ENCODE data around the gene ANK3.

The ANK3 gene

DNA sequence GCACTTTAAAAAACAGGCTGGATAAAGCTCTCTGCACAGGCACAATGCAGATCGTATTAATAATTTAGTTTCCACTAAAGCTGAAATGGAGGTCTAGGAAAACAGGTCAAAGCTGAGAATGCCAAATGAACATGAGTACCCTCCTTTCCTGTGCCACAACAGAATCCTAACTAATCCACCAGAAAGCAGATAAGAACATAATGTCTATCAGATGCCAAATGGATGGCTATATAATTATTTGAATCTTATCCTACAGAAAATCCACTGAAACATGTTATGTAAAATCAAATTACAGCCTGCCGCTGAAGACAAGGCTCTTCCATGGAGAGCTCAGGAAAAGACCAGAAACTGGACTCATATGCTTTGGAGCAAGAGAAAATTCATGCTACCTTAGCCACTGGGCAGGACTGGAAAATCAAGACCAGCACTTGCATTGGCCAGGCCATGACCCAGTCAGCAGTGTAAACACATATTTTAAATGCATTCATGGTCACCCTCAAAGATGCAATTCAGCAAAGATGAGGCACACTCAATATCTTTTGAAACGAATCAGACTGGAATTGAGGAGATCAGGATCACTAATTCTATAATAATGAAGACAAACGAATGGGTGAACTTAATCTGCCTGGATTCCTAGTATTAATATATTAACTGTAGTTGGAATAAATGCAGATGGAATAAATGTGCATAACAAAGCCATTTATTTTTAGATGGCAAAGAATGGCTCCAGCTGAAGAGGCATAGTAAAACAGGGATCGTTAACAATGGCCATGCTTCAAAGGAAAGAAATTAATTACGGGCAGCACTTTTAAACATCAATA lies 13.2 kb downstream of the ANK3 start:
- DNase-seq (ENCODE audit: low spot score), result no peak

DNA sequence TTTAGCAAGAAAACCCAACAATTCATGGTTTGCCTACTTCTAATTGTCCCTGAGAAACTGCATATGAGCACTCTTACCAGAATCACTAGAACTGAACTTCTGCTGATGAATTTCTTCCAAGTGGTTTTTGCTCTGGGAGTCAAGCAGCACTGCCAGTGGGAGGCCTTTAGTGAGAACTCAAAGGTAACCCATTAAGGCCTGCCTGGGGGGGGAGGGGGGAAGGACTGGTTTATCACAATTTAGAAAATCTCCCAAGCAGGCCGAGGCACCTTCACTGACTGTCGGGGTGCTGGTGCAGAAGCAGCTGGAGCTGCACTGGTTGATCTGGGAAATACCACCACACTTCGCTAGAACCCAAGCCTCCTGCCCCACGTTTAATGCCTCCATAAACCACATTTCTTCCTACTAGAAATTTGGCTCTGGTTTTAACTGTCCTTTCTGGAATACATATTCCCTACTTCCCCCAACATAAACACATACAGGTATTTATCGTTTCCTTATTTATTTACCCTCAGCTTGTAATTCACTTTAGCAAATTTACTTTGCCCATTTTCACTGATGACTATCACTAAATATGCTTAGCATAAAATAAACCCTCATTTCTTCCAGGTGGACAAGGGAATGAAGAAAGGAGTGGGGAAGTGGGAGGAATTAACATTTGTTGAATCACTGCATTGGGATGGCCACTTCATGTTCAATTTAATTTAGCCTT lies 14.2 kb downstream of the ANK3 start:
- no peak for DNase-seq (ENCODE audit: low spot score)

GRCh38 chr10:60374836-60375235 lies 14.8 kb downstream of the ANK3 start:
- DNase-seq (ENCODE audit: low spot score), result no peak

- no peak for DNase-seq (ENCODE audit: low spot score)
Observed at GRCh38 chr10:60372436-60372835, 17.2 kb downstream of the ANK3 start.

DNA sequence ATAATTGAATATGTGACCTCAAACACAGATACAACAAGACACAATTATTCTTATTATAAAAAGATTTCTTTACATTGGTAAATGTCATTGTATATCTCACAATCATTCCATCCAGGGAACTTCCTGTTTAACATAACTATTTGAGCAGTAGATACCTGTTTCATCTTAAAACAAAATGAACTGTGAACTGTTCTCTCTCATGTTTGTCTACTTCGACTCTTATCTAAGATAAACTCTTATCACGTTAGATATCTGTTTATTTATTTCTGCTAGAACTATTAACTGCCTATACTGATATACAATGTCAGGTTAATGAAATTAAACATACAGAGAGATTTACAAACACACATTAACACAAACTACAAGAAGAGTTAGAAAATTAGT lies 20.1 kb downstream of the ANK3 start:
- no peak for DNase-seq (ENCODE audit: low spot score)

- no peak for DNase-seq (ENCODE audit: low spot score)
Observed at GRCh38 chr10:60368875-60369546, 20.7 kb downstream of the ANK3 start.

DNA sequence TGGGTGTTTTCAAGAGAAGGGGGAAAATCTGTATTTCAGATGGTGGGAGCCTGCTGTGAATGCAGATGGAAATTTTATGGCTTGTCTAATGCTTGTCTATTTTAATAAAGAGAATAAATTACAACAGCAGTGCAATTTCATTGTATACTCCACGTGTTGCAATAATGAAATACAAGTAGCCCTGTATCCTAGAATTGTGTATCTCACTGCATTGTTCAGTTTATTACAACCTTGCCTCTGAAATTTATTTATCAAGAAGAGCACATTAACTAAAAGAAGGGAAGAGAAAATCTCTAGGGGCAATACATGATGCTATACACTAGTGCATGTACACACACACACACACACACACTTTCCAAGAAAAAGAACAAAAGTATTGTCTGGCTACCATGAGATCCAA lies 21.8 kb downstream of the ANK3 start:
- no peak for DNase-seq (ENCODE audit: low spot score)

GRCh38 chr10:60367431-60367830 lies 22.2 kb downstream of the ANK3 start:
- no peak for DNase-seq (ENCODE audit: low spot score)

DNA sequence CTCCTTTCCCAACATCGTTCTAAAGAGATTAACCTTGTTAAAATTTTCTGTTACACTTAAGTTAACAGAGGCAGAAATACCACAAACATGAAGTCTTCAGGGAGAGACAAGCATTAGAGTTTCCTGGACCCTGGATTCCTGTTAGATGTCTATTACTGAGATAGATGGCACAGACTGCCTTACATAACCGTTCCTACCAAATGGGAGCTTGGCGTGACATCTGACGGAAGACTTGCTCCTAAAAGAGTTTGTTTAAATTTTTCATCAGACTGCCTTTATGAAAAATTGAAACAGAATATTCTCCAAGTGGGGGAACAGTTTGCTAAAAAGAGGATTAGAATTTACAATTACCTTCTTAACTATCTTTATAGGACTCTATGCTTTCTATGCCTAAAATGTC lies 22.7 kb downstream of the ANK3 start:
- no peak for DNase-seq (ENCODE audit: low spot score)

DNA sequence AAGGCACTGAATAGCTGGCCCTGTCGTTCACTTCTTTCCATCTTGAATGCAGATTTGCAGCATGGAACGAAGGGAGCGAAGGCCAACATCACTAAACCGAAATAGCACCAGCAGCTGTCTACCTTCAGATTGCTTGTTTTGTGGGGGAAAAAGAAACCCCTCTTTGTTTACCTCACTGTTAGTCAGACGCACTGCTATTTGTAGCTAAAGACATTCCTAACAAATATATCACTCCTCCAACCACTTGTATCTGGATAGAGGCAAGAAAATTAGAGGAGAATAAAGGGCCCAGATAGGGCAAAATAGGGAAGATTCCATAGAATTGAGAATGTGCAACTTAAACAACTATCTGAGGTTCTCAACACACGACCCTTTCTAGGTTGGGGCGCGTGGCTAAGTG lies 26.5 kb downstream of the ANK3 start:
- no peak for DNase-seq (ENCODE audit: low spot score)

DNA sequence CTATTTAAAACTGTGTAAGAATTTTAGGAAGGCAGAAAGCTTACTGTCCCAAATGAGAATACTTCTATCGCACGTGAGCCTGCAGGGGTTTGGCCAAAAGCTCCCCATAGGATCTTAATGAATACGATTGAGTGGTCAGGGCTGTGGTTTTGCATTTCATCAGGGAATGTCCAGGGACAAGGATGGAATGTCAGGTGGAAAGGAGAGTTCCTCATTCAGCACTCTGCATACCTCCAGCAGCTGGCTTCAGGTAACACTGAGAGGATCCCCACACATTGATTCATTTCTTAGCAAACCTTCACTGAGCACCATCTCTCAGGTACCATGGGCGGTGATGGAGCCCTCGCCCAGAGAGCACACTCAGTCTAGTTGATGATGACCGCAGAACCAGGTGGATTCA lies 27.2 kb downstream of the ANK3 start:
- no peak for DNase-seq (ENCODE audit: low spot score)

- no peak for DNase-seq (ENCODE audit: low spot score)
Observed at GRCh38 chr10:60359066-60359465, 30.6 kb downstream of the ANK3 start.

GRCh38 chr10:60358282-60358681 lies 31.4 kb downstream of the ANK3 start:
- DNase-seq (ENCODE audit: low spot score), result no peak

GRCh38 chr10:60353519-60354258 lies 36.0 kb downstream of the ANK3 start:
- DNase-seq (ENCODE audit: low spot score), result no peak

DNA sequence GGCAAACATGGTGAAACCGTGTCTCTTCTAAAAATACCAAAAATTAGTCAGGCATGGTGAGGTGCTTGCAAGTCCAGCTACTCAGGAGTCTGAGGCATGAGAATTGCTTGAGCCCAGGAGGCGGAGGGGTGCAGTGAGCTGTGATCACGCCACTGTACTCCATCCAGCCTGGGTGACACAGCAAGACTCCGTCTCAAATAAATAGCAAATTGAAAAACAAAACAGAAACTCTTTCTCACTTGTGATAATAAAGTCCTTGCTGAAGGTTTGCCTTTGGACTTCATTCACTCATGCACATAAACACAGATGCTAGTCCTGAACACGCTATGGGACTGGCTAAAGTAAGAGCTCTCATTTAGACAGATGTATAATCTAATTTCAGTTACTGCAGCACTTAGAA lies 37.6 kb downstream of the ANK3 start:
- no peak for DNase-seq (ENCODE audit: low spot score)

DNA sequence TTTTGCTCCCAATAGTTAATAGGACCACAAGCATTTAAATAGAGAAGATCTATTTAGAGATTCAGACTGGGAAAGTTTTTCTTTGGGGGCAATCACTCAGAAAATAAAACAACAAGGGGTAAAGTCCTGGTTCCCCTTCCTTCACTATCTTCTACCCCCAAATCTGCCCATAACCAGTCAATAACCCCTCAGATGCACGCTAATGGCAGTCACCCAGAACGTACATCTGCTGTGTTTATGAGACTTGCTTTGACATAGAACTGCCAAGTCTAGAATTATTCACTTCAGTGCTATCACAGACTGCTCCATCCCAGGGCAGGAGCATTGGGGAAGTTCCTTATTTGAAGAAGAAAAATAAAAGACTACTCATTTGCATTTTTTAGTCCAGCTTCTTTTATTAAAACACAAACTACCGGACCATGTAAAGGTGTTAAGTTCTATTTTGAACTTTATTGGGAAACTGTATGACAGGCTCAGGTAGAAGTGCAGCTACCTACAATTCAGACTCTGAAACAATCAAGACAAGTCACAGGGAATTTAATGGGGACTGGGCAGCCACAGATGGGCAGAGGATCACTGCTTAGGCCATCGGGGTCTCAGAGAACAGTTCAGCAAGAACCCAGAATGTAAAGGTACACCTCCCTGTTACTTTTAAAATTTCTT lies 38.4 kb downstream of the ANK3 start:
- DNase-seq (ENCODE audit: low spot score), result no peak

- DNase-seq (ENCODE audit: low spot score), result no peak
Observed at GRCh38 chr10:60350400-60350799, 39.3 kb downstream of the ANK3 start.

DNA sequence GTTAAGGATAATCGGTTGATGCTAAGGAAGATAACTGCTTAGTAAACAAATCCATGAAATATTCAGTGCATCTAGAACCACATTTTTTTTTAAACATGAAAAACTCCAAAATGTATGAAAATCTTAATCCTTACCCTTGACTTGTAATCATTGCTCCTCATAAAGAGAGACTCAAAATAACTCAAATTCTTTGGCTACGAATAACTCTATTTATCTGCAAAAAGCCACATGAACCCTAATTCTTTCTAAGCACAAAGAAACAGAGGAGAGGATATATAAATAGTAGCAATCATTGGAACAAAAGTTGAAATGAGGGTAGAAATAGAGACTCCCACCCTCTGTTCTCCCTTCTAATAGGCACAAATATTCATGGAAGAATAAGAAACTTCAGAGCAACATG lies 40.2 kb downstream of the ANK3 start:
- no peak for DNase-seq (ENCODE audit: low spot score)

GRCh38 chr10:60348982-60349381 lies 40.7 kb downstream of the ANK3 start:
- no peak for DNase-seq (ENCODE audit: low spot score)

GRCh38 chr10:60347270-60347669 lies 42.4 kb downstream of the ANK3 start:
- DNase-seq (ENCODE audit: low spot score), result no peak

- DNase-seq (ENCODE audit: low spot score), result no peak
Observed at GRCh38 chr10:60346661-60347060, 43.0 kb downstream of the ANK3 start.

DNA sequence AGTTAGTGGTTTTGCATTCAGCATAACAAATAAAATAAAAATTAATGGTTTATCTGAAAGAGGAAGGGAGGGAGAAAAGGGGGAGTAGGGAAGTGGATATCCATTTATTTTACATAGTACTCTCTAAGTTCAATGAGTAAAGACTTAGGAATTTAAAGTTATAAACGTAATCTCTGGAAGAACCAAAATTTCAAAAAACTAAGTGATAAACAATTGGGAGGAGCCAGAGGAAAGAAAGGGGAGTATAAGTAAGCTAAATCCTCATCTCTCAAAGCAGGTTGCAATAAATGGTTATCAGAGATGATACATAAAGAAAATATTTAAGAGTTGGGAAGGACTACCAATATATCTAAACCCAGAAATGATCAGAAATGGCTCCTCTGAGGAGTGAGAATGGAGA lies 46.4 kb downstream of the ANK3 start:
- no peak for DNase-seq (ENCODE audit: low spot score)
